Suprapubic skin (tissue), 4 donors: ENCODE results near the gene CDH13.

Experiments
- EP300 ChIP-seq: sonication (generic); formaldehyde crosslinking; IDR thresholded peaks from one replicate; pipeline ENCODE4 v1.6.1; 2017; ENCODE audit warnings: antibody characterized with exemption
- POLR2A ChIP-seq, 2 donors: fragments of 450-650 bp; IDR thresholded peaks; one replicate each; pipeline ENCODE4 v1.6.1; 2017; ENCODE audit warnings: antibody characterized with exemption in 2 of 2, mild to moderate bottlenecking in 2 of 2, moderate library complexity in 2 of 2
- POLR2AphosphoS5 ChIP-seq, 3 donors: sonication (generic); formaldehyde crosslinking; IDR thresholded peaks; one replicate each; pipeline ENCODE4 v1.6.1; 2017; ENCODE audit warnings: antibody characterized with exemption in 3 of 3
- TF ChIP-seq, protein P1 (sequence below), 2 donors: fragments of 200-600 bp in 1 of 2; fragments of 450-650 bp in 1 of 2; sonication (generic) in 1 of 2; IDR thresholded peaks; one replicate each; pipeline ENCODE4 v1.5.1; 2016 to 2019; ENCODE audit warnings: antibody characterized with exemption in 2 of 2, mild to moderate bottlenecking in 1 of 2, moderate library complexity in 1 of 2

DNA sequence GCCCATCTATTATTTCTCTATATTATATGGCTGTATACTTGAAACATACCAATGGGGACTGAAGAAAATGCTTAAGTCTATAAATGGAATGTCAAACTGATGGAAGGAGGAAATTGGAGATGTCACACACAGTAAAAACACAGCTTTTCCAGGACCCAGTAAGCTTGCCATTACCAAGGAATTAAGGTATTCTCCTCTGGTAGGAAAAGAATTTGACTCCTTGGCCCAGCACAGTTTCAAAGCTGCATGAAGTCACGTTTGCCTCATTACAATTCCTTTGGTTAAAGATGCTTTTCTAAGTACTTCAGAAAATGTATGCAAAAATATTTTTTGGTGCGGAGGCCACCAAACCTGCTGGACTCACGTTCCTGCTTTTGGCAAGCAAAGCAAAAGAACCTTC lies 48.5 kb downstream of the CDH13 start:
- TF ChIP-seq POLR2A (IDR thresholded peaks at IDR 0.05), result no peak
- TF ChIP-seq, protein P1, sequence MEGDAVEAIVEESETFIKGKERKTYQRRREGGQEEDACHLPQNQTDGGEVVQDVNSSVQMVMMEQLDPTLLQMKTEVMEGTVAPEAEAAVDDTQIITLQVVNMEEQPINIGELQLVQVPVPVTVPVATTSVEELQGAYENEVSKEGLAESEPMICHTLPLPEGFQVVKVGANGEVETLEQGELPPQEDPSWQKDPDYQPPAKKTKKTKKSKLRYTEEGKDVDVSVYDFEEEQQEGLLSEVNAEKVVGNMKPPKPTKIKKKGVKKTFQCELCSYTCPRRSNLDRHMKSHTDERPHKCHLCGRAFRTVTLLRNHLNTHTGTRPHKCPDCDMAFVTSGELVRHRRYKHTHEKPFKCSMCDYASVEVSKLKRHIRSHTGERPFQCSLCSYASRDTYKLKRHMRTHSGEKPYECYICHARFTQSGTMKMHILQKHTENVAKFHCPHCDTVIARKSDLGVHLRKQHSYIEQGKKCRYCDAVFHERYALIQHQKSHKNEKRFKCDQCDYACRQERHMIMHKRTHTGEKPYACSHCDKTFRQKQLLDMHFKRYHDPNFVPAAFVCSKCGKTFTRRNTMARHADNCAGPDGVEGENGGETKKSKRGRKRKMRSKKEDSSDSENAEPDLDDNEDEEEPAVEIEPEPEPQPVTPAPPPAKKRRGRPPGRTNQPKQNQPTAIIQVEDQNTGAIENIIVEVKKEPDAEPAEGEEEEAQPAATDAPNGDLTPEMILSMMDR (IDR thresholded peaks at IDR 0.05), result no peak
- no peak for TF ChIP-seq EP300
- no peak for TF ChIP-seq POLR2AphosphoS5 (IDR thresholded peaks at IDR 0.05)
